GM19452 (cell line): Measurements from ENCODE around the gene RBM28.

ENCODE experiments used
- ATAC-seq: cut with Tn5 transposase; IDR thresholded peaks from one replicate; pipeline ENCODE4 v1.9.1; 2021; ENCODE audit not compliant: unreplicated experiment

The RBM28 gene

GRCh38 chr7:128343554-128344430 lies at the start of gene RBM28:
Gene RBM28 (minus strand): TSS chr7:128343908. CDS start chr7:128343793, 115 bp downstream.
- ATAC-seq: peak; percentile 98

GRCh38 chr7:128392446-128393327 lies 49.0 kb upstream of the RBM28 start:
- no peak for ATAC-seq

- no peak for ATAC-seq
Observed at GRCh38 chr7:128391805-128392204, 48.1 kb upstream of the RBM28 start.

GRCh38 chr7:128390871-128391565 lies 47.3 kb upstream of the RBM28 start:
- no peak for ATAC-seq

GRCh38 chr7:128389618-128390329 lies 46.1 kb upstream of the RBM28 start:
- no peak for ATAC-seq

GRCh38 chr7:128389085-128389617 lies 45.4 kb upstream of the RBM28 start:
- ATAC-seq: no peak

GRCh38 chr7:128388145-128388485 lies 44.4 kb upstream of the RBM28 start:
- no peak for ATAC-seq

- ATAC-seq: peak; percentile 89
Observed at GRCh38 chr7:128387216-128388144, 43.8 kb upstream of the RBM28 start.

GRCh38 chr7:128385988-128386925 lies 42.5 kb upstream of the RBM28 start:
- ATAC-seq: no peak

GRCh38 chr7:128384726-128385125 lies 41.0 kb upstream of the RBM28 start:
- ATAC-seq: no peak

GRCh38 chr7:128383776-128384175 lies 40.1 kb upstream of the RBM28 start:
- no peak for ATAC-seq

GRCh38 chr7:128381161-128381821 lies 37.6 kb upstream of the RBM28 start:
- no peak for ATAC-seq

GRCh38 chr7:128380483-128381106 lies 36.9 kb upstream of the RBM28 start:
- ATAC-seq: no peak

GRCh38 chr7:128379900-128380479 lies 36.3 kb upstream of the RBM28 start:
- no peak for ATAC-seq

- no peak for ATAC-seq
Observed at GRCh38 chr7:128378637-128379036, 34.9 kb upstream of the RBM28 start.

GRCh38 chr7:128376077-128376476 lies 32.4 kb upstream of the RBM28 start:
- no peak for ATAC-seq

- no peak for ATAC-seq
Observed at GRCh38 chr7:128374041-128374440, 30.3 kb upstream of the RBM28 start.
